Fibroblast of the aortic adventitia (primary cell): ENCODE results near the gene PRKG1. TPM values are rescaled to one million over a fixed set of nuclear protein-coding genes. Genes with fewer than 3 reads are reported as not detected.

Source experiments
- DNase-seq: peaks from one replicate; pipeline ENCODE4 v3.0.0-alpha.2; 2010; ENCODE audit warnings: low read depth
- H3K4me3 ChIP-seq: 2 replicates; pipeline ENCODE4 v1.5.1; 2011; ENCODE audit warnings: low read depth, mild to moderate bottlenecking, control low read depth, low read length, moderate library complexity
- CTCF ChIP-seq: IDR thresholded peaks from 2 replicates; pipeline ENCODE4 v1.5.1; 2011; ENCODE audit warnings: mild to moderate bottlenecking, low read length, control low read depth, inconsistent platforms; ENCODE audit not compliant: insufficient read depth
- total RNA-seq: library from RNA; depleted of rRNA; stranded (reverse); fragments of >200 nt; gene quantifications from 2 replicates; pipeline ENCODE4 v1.2.3, GENCODE V29; 2012; ENCODE audit warnings: low replicate concordance

PRKG1 gene
- total RNA-seq, 1 donor: 45.6 TPM

- DNase-seq: no peak
- no peak for TF ChIP-seq CTCF
- no peak overlapping the region for H3K4me3 ChIP-seq
Measured at GRCh38 chr10:51729822-51730555, 655.7 kb downstream of the PRKG1 start.

- H3K4me3 ChIP-seq: no peak overlapping the region
- TF ChIP-seq CTCF: no peak
- DNase-seq: peak; percentile 56
Measured at GRCh38 chr10:51733057-51733456, 658.8 kb downstream of the PRKG1 start.

GRCh38 chr10:51743146-51743545 is 668.9 kb downstream of the PRKG1 start:
- peak; percentile 36 for DNase-seq
- H3K4me3 ChIP-seq: no peak overlapping the region
- TF ChIP-seq CTCF: no peak

GRCh38 chr10:51744235-51745000 is 670.1 kb downstream of the PRKG1 start:
- no peak overlapping the region for H3K4me3 ChIP-seq
- no peak for TF ChIP-seq CTCF
- no peak for DNase-seq

- TF ChIP-seq CTCF: no peak
- H3K4me3 ChIP-seq: no peak overlapping the region
- DNase-seq: no peak
Measured at GRCh38 chr10:51745397-51745796, 671.1 kb downstream of the PRKG1 start.

GRCh38 chr10:51747216-51747615 is 672.9 kb downstream of the PRKG1 start:
- no peak overlapping the region for H3K4me3 ChIP-seq
- DNase-seq: no peak
- no peak for TF ChIP-seq CTCF
